HEK293 (cell line): ENCODE results near the gene PIP4K2C.
A peak's percentile ranks its signal among the peaks of the same experiment; 100 is the strongest.

Source experiments
- ZNF114 ChIP-seq: fragments of 450-650 bp; formaldehyde crosslinking; IDR thresholded peaks from 2 replicates; pipeline ENCODE4 v1.5.0; 2017; ENCODE audit warnings: missing biosample characterization, missing genetic modification characterization
- ZNF121 ChIP-seq: fragments of 450-650 bp; formaldehyde crosslinking; IDR thresholded peaks from 2 replicates; pipeline ENCODE4 v1.5.1; 2016; ENCODE audit warnings: missing biosample characterization, missing genetic modification characterization
- ZNF24 ChIP-seq: fragments of 450-650 bp; formaldehyde crosslinking; IDR thresholded peaks from 2 replicates; pipeline ENCODE4 v1.5.1; 2016; ENCODE audit warnings: missing biosample characterization, missing genetic modification characterization
- ZNF274 ChIP-seq, 2 experiments: fragments of 200-500 bp in 1 of 2; fragments of 450-650 bp in 1 of 2; sonication (Bioruptor generic) in 1 of 2; formaldehyde crosslinking in 1 of 2; IDR thresholded peaks; 2 replicates each; pipeline versions ENCODE4 v1.5.1 to v1.6.1; 2014 to 2016; ENCODE audit warnings: borderline replicate concordance in 1 of 2, inconsistent platforms in 1 of 2, low read length in 1 of 2, missing biosample characterization in 1 of 2, missing genetic modification characterization in 1 of 2
- ZNF473 ChIP-seq: fragments of 450-650 bp; formaldehyde crosslinking; IDR thresholded peaks from 2 replicates; pipeline ENCODE4 v1.5.1; 2017; ENCODE audit warnings: missing biosample characterization, missing genetic modification characterization
- ZNF843 ChIP-seq: fragments of 450-650 bp; formaldehyde crosslinking; IDR thresholded peaks from 2 replicates; pipeline ENCODE4 v1.5.1; 2016; ENCODE audit warnings: missing biosample characterization, missing genetic modification characterization
- TF ChIP-seq, protein P1 (sequence below): fragments of 450-650 bp; formaldehyde crosslinking; IDR thresholded peaks from 2 replicates; pipeline ENCODE4 v1.5.1; 2016; ENCODE audit warnings: missing biosample characterization, missing genetic modification characterization
- TF ChIP-seq, protein P2 (sequence below): fragments of 450-650 bp; formaldehyde crosslinking; IDR thresholded peaks from 2 replicates; pipeline ENCODE4 v1.5.1; 2016; ENCODE audit warnings: missing biosample characterization, missing genetic modification characterization
- TF ChIP-seq, protein P3 (sequence below): fragments of 450-650 bp; formaldehyde crosslinking; IDR thresholded peaks from 2 replicates; pipeline ENCODE4 v1.5.1; 2017; ENCODE audit warnings: missing biosample characterization, missing genetic modification characterization
- TF ChIP-seq, protein P4 (sequence below): fragments of 450-650 bp; formaldehyde crosslinking; IDR thresholded peaks from 2 replicates; pipeline ENCODE4 v1.5.1; 2016; ENCODE audit warnings: missing biosample characterization, missing genetic modification characterization

DNA sequence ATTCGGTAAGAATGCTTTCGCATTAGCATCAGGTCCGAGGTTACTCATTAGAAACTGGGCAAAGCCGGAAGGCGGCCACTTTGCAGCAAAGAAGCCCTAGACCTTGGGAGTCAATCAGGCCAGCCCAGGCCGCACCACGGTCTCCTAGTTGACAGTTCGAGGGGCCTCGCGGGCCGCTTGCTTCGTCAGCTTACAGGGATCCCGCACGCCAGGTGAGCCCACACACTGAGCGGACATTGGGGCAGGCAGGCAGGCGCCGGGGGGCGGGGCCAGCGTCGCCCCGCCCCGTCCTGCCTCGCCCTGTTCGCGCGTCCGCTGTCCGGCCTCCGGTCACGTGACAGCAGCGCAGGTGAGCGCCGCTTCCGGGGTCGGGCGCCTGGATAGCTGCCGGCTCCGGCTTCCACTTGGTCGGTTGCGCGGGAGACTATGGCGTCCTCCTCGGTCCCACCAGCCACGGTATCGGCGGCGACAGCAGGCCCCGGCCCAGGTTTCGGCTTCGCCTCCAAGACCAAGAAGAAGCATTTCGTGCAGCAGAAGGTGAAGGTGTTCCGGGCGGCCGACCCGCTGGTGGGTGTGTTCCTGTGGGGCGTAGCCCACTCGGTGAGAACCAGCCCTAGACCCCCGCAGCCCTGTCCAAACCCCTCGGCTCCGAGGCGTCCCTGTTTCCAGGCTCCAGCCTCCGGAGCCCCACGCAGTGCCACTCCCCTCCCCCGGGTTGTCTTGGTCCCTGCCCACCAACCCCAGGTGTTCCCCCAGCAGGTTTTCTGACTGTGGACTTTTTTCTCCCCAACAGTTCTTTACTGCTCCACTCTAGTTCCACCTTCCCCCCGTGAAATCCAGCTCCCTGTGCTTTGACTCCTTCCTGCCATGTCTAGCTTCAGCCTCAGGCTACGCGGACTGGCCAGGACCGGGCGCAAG, at the start of gene PIP4K2C:
- TF ChIP-seq, protein P1, sequence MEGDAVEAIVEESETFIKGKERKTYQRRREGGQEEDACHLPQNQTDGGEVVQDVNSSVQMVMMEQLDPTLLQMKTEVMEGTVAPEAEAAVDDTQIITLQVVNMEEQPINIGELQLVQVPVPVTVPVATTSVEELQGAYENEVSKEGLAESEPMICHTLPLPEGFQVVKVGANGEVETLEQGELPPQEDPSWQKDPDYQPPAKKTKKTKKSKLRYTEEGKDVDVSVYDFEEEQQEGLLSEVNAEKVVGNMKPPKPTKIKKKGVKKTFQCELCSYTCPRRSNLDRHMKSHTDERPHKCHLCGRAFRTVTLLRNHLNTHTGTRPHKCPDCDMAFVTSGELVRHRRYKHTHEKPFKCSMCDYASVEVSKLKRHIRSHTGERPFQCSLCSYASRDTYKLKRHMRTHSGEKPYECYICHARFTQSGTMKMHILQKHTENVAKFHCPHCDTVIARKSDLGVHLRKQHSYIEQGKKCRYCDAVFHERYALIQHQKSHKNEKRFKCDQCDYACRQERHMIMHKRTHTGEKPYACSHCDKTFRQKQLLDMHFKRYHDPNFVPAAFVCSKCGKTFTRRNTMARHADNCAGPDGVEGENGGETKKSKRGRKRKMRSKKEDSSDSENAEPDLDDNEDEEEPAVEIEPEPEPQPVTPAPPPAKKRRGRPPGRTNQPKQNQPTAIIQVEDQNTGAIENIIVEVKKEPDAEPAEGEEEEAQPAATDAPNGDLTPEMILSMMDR: no peak
- TF ChIP-seq ZNF24 (tag by site-specific recombination) (peak; percentile 51), ZNF473 (tag by site-specific recombination) (no peak), ZNF274 (IDR thresholded peaks at IDR 0.05; ENCODE audit: low read length) (no peak), ZNF274 (tag by site-specific recombination; IDR thresholded peaks at IDR 0.05; ENCODE audit: borderline replicate concordance) (no peak), ZNF843 (tag by site-specific recombination) (0 out of 2 replicates have a peak, but pooled peaks have one; percentile 33), ZNF114 (tag by site-specific recombination) (no peak), ZNF121 (tag by site-specific recombination) (no peak)
- TF ChIP-seq, protein P2, sequence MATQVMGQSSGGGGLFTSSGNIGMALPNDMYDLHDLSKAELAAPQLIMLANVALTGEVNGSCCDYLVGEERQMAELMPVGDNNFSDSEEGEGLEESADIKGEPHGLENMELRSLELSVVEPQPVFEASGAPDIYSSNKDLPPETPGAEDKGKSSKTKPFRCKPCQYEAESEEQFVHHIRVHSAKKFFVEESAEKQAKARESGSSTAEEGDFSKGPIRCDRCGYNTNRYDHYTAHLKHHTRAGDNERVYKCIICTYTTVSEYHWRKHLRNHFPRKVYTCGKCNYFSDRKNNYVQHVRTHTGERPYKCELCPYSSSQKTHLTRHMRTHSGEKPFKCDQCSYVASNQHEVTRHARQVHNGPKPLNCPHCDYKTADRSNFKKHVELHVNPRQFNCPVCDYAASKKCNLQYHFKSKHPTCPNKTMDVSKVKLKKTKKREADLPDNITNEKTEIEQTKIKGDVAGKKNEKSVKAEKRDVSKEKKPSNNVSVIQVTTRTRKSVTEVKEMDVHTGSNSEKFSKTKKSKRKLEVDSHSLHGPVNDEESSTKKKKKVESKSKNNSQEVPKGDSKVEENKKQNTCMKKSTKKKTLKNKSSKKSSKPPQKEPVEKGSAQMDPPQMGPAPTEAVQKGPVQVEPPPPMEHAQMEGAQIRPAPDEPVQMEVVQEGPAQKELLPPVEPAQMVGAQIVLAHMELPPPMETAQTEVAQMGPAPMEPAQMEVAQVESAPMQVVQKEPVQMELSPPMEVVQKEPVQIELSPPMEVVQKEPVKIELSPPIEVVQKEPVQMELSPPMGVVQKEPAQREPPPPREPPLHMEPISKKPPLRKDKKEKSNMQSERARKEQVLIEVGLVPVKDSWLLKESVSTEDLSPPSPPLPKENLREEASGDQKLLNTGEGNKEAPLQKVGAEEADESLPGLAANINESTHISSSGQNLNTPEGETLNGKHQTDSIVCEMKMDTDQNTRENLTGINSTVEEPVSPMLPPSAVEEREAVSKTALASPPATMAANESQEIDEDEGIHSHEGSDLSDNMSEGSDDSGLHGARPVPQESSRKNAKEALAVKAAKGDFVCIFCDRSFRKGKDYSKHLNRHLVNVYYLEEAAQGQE (tag by site-specific recombination): peak; percentile 69
- TF ChIP-seq, protein P3, sequence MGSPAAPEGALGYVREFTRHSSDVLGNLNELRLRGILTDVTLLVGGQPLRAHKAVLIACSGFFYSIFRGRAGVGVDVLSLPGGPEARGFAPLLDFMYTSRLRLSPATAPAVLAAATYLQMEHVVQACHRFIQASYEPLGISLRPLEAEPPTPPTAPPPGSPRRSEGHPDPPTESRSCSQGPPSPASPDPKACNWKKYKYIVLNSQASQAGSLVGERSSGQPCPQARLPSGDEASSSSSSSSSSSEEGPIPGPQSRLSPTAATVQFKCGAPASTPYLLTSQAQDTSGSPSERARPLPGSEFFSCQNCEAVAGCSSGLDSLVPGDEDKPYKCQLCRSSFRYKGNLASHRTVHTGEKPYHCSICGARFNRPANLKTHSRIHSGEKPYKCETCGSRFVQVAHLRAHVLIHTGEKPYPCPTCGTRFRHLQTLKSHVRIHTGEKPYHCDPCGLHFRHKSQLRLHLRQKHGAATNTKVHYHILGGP (tag by site-specific recombination): no peak
- TF ChIP-seq, protein P4, sequence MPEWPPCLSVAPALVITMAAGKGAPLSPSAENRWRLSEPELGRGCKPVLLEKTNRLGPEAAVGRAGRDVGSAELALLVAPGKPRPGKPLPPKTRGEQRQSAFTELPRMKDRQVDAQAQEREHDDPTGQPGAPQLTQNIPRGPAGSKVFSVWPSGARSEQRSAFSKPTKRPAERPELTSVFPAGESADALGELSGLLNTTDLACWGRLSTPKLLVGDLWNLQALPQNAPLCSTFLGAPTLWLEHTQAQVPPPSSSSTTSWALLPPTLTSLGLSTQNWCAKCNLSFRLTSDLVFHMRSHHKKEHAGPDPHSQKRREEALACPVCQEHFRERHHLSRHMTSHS (tag by site-specific recombination): no peak
